ENCODE data around the gene TMC7.
A peak's percentile ranks its signal among the peaks of the same experiment; 100 is the strongest.

TMC7 gene

GRCh38 chr16:19077879-19078278 lies 94.1 kb downstream of the TMC7 start:
- no peak for DNase-seq (ENCODE audit: low read depth)
- TF ChIP-seq CTCF (IDR thresholded peaks at IDR 0.05; ENCODE audit: control insufficient read depth, insufficient read depth, low read depth, low read length, missing control alignments) = no peak
- H3K4me3 ChIP-seq (ENCODE audit: control insufficient read depth, low read depth, low read length) = no peak overlapping the region

- no peak for DNase-seq (ENCODE audit: low read depth)
- H3K4me3 ChIP-seq (ENCODE audit: control insufficient read depth, low read depth, low read length) = no peak overlapping the region
- TF ChIP-seq CTCF (IDR thresholded peaks at IDR 0.05; ENCODE audit: control insufficient read depth, insufficient read depth, low read depth, low read length, missing control alignments) = no peak
Measured at GRCh38 chr16:19083670-19084069, 99.9 kb downstream of the TMC7 start.

GRCh38 chr16:19084139-19084538 lies 100.4 kb downstream of the TMC7 start:
- H3K4me3 ChIP-seq (ENCODE audit: control insufficient read depth, low read depth, low read length) = no peak overlapping the region
- no peak for TF ChIP-seq CTCF (IDR thresholded peaks at IDR 0.05; ENCODE audit: control insufficient read depth, insufficient read depth, low read depth, low read length, missing control alignments)
- DNase-seq (ENCODE audit: low read depth) = no peak

- TF ChIP-seq CTCF (IDR thresholded peaks at IDR 0.05; ENCODE audit: control insufficient read depth, insufficient read depth, low read depth, low read length, missing control alignments) = no peak
- no peak for DNase-seq (ENCODE audit: low read depth)
- H3K4me3 ChIP-seq (ENCODE audit: control insufficient read depth, low read depth, low read length) = no peak overlapping the region
Measured at GRCh38 chr16:19084879-19085278, 101.1 kb downstream of the TMC7 start.

GRCh38 chr16:19085679-19086200 lies 102.0 kb downstream of the TMC7 start:
- no peak for TF ChIP-seq CTCF (IDR thresholded peaks at IDR 0.05; ENCODE audit: control insufficient read depth, insufficient read depth, low read depth, low read length, missing control alignments)
- H3K4me3 ChIP-seq (ENCODE audit: control insufficient read depth, low read depth, low read length) = no peak overlapping the region
- no peak for DNase-seq (ENCODE audit: low read depth)

- peak overlapping the region; percentile 49 for H3K4me3 ChIP-seq (ENCODE audit: control insufficient read depth, low read depth, low read length)
- peak; percentile 37 for DNase-seq (ENCODE audit: low read depth)
- peak; percentile 91 for TF ChIP-seq CTCF (IDR thresholded peaks at IDR 0.05; ENCODE audit: control insufficient read depth, insufficient read depth, low read depth, low read length, missing control alignments)
Measured at GRCh38 chr16:19086322-19087199, 102.8 kb downstream of the TMC7 start.

Measured in AG09309 (cell line).